Effector CD8-positive, alpha-beta T cell (primary cell): ENCODE measurements around the gene MAGEA4.

Experiments
- DNase-seq: peaks from one replicate; lab custom pipeline; 2025; lab: John Stamatoyannopoulos, UW

The MAGEA4 gene

DNA sequence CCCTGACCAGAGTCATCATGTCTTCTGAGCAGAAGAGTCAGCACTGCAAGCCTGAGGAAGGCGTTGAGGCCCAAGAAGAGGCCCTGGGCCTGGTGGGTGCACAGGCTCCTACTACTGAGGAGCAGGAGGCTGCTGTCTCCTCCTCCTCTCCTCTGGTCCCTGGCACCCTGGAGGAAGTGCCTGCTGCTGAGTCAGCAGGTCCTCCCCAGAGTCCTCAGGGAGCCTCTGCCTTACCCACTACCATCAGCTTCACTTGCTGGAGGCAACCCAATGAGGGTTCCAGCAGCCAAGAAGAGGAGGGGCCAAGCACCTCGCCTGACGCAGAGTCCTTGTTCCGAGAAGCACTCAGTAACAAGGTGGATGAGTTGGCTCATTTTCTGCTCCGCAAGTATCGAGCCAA, 11.0 kb downstream of the MAGEA4 start:
- no peak for DNase-seq

DNA sequence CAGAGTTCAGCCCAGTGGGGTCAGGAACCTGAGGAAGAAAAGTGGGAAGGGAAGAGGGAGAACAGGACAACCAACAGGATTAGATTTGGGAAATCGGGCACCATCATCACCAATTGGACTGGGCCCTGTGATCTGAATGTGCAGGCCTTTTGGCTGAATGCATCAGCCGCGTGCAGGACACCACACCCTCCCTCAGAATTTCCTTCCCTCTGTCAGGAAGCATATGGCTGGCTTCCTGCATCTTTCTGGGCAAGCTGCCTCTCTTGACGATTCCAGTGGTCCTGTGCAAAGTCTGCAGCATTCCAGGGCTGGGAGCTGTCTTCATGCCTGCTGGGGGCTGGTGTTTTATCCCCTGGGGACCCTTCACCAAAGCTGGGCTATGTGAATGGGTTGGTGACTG, 16.4 kb downstream of the MAGEA4 start:
- DNase-seq, result no peak

DNA sequence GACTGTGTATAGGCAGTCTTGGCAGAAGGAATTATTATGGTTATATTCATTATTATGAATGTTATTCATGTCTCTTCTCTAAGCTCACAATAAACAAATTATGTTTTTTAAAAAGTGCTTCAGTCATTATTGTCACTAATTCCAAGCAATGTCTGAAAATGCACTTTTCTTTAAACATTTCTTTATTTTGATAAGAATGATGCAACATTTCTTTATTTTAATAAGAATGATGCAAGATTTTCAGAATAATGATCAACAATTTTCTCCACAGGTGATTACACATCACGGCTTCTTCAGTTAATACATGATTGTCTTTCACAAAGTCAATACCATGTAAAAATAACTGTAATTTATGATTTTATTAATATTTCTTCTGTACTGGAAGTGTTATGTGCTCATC, 22.7 kb downstream of the MAGEA4 start:
- DNase-seq, result no peak

DNA sequence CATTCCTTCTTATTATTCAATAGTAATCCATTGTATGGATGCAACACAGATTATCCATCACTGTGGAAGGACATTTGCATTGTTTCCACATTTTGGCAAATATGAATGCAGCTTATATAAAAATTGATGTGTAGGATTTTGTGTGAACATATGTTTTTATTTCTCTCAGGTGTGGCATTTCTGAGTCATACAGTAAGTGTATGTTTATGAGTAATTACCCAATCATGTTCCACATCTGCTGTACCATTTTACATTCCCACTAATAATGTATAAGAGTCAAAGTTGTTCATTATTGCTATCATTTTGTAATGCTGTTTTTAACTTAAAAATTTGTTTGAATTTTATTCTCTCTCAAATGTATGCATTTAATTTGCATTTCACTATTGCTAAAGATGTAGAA, 25.5 kb downstream of the MAGEA4 start:
- DNase-seq, result no peak

DNA sequence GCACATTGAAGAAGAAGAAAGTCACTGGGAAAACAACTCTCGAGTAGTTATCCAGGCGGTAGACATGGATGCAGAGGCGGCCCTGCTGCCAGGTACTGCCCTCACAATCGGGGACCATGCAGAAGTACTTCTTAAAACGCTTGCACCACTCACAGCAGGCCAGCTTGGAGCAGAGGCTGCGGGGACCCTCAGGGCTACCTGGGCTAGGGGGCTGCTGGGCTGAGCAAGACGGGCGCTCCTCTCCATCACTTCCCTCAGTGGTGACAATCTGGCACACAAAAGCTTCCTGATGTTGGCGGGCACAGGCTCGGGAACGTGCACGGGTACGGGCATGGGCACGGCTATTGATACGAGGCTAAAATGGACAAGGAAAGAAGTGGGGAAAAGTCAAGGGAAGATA, 42.0 kb downstream of the MAGEA4 start:
- no peak for DNase-seq

DNA sequence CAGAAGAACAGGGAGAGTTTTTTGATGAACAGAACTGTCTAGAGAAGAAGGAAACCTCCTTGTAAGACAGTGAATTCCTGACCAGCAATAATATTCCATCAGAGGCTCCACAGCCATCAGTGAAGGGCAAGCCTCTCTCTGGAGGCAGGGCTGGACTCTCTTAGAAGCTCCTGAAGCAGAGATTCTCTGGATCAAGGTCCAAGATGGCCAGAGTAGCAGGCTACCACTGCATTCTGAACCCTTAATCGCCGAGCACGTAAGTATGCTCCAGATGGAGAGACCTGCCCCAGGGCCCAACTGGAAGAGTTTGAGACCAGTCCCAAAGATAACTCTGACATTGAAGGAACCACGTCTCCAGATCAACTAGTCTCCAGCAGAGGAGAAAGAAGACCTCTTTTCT, 45.4 kb downstream of the MAGEA4 start:
- no peak for DNase-seq

DNA sequence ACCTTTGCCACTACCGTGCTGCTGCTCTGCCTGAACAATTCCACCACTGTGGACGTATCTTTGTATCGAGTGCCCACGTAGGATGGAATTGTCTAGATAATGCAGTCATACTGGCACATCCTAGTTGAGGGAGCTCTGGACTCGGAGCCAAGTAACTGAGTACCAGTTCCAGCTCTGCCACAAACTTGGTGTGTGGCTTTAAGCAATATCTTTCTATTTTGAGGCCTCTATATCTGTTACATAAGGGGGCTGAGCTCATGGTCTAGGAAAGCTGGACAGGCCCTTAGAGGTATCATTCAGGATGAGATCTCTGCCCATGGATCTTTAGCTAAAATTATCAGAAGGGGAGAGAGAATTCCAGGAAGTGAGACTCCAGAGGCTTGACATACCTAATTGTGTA, 49.3 kb downstream of the MAGEA4 start:
- DNase-seq, result no peak

DNA sequence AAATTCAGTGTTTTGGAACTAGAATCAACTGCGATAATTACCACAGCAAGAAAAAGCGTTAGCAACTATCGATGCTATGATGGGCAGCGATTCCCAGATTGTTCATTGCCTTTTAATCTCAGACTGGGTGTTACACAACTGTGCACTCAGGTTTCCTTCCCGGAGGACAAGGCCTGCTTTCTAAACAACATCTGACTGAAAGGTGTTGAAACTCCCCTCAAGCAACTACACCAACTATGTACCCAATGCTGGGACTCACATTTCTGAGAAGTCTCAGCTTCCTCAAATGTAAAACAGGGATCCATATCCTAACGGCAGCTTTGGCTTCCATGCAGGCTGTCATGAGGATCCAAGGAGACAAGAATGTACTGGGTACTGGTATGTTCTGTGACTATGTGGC, 53.5 kb downstream of the MAGEA4 start:
- no peak for DNase-seq

DNA sequence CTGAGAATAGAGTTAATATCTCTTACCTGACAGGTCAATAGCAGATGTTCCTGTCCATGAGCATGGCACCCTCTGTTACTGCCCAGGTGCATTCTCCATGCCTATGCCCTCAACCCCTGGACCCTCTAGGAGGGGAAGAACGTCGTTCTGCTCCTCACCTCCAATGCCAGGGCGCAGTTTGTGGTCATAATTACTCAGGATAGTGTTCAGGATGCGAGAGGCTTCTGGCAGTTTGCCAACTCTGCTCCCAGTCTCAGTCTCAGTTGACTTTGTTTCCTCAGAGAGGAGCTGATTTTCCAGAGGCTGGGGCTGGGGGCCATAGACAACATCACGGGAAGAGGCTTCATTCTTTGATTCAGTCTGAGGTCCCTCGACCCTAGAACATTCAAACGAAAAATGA, 57.3 kb downstream of the MAGEA4 start:
- no peak for DNase-seq

DNA sequence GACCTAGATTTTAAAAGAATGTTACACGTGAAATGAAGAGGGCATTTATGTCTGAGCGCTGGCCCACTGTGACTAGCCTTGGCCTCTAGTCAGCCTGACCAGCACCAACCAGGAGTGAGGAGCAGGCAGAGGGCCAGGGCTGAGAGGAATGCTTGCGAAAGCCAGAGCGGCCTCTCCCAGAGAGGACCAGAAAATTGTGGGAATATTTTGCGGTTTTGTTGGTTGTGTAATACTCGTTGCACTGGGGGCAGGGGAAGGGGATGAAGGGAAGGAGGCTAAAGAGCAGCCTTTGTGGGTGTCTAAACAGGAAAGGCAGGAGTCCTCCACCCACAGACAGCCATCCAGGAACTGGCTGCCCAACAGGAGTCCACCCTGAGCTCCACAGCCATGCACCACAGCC, 58.0 kb downstream of the MAGEA4 start:
- no peak for DNase-seq

DNA sequence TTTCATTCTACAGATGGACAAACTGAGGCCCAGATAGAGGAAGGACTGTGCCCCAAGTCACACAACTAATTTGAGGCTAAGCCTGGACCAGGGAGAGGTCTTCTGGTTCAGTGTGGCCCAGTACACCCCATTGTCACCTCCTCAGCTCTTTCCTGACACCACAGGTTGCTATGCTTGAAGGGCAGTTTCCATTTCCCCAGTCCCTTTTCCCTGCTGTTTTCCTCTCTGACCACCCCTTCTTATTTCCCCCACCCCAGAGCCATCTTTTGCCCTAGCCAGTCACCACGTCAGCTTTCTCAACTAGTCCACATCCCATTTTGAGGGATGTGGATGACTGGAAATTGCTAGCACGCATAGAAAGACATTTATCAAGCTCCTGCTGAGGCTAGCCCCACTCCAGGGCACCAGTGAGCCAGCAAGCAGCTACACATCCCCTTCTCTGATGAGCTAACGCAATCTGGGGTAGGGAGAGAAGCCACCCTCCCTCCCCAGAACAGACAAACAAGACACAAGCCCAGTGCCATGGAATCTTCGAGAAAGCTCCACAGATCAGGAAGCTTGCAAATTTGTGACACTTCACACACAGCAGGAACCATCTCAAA, 60.5 kb downstream of the MAGEA4 start:
- DNase-seq, result no peak

DNA sequence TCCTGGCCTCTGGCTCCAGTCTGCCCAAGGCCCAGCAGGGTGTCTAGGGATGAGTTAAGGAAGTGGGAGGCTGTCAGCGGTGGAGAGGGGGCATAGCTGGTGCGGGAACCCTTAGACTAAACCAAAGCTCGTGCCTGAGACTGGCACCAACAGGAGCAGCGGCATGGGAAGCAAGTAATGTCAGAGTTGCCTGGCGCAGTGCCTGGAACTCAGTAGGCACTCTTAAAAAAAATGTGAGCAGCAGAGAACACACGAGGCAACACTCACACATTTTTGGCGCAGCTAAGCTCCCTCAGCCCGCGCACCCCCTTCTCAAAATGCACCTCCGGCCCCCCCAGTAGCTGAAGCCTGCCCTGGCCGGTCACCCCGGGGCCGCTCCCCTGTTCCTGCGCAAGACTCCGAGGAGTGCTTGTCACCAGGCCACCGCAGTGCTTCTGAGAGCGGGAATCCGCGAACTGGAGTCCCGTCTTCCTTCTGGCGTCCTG, 61.2 kb downstream of the MAGEA4 start:
- no peak for DNase-seq
